NK-92 (cell line): ENCODE results near the gene TEX38.
"Not testable (repeated sequence)": the region's sequence is repeated elsewhere in the genome, so short reads cannot be mapped to it uniquely, and the experiment has no call there.

Source experiments
- DNase-seq: peaks from one replicate; lab custom pipeline; 2025; ENCODE audit not compliant: unreplicated experiment; lab: John Stamatoyannopoulos, UW

The TEX38 gene

DNA sequence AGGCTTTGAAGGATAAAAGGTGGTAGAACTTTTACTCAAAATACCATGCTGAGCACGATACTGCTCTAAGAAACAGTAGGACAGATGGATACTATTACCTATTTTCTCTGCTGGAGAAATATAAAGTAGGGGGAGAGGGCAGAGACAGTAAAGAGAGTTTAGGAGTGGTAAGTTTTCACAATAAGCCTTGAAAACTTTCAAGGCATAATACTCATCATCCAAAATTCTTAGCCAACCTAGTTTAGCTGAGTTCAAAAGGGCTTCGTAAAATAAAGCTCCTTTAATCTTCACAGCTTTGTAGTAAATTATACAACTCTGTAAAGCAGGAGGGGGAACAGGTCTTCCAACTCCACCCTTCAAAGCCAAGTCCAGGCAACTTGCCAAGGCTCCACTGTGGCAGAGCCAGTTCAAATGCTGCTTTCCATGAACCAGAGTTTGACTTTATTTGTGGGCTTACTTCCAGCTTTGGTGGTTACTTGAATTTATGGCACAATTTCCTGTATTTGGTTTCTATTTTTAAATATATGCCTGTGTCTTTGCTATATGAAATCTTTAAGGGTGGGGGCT lies 15.5 kb downstream of the TEX38 start:
- DNase-seq: no peak

DNA sequence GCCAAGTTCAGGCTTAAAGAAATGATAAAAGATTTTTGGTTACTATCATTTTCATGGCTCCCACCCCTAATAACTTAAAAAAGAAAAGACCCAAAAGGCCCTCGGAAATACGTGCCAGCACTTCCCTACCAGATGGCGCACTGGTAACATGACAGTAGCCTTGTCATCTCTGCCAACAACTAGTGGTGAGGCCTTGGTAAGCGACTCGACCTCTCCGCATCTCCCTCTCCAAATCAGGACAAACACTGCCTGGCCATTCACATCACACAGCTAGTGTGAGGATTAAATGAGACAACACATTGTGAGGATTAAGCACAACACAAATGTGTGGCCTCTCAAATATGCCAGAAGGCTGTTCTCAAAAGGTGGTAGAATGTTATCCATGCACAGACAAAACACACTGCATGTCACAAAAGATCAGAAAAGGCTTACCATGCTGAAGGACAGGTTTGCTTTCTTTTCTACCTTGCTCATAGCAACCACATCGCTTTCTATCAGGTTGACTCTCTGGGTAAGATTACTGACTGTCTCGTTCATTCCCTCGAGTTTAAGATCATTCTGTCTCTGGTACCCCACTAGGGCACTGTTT lies 16.4 kb downstream of the TEX38 start:
- no peak for DNase-seq

DNA sequence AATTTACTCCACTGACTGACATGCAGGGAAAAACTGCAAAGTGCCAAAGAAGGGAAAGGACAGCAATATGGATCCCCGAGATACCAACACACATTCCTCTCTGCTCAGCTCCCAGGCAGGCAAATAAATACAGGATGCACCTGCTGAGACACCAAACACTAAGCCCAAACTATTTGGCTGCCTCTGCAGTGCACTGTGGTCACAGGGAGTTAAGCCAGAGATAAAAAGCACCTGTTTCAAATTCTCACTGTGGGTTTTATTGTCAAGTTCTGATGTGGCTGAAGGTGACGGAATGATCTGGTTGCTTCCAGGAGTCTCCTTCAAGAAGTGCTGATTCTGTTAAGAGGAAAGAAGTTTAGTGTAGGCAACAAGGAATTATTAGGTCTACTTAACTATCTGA lies 17.7 kb downstream of the TEX38 start:
- no peak for DNase-seq

DNA sequence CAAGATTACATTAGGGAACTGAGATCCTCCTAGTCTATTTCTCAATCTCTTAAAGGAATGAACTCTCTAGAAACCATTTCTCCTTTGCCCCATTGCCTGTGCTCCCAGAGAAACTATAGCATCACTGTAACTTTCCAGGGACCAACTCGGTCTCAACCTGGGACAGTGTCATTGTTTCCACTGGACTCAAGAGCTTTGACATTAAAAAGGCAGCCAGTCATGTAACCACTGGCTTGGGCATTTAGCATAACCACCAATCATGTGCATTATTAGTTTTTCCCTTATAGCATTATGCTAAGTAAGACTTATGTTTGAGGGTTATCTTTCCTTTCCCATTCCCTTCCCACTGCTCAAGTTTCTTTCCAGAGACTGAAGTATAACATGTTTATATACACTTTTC lies 18.2 kb downstream of the TEX38 start:
- no peak for DNase-seq

DNA sequence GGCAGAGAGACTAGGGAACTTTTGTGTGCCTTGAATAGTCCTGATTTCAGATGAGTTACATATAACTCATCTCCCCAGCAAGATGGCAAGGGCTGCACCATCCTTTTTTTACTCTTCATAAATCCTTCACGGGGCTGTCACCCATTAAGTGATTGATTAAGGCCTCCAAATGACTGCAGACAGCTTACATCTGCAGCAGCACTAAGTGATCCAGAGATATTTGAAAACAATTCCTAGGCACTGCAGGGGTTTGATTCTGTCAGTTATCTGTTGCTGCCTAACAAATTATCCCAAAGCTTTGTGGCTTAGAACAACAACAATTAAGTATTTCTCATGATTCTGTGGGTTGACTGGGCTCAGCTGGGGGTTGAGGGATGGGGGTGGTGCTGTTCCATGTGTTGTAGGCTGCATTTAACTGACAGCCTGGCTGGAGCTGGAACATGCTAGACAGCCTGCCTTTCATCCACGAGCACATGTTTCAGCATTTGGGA lies 19.3 kb downstream of the TEX38 start:
- DNase-seq: no peak

DNA sequence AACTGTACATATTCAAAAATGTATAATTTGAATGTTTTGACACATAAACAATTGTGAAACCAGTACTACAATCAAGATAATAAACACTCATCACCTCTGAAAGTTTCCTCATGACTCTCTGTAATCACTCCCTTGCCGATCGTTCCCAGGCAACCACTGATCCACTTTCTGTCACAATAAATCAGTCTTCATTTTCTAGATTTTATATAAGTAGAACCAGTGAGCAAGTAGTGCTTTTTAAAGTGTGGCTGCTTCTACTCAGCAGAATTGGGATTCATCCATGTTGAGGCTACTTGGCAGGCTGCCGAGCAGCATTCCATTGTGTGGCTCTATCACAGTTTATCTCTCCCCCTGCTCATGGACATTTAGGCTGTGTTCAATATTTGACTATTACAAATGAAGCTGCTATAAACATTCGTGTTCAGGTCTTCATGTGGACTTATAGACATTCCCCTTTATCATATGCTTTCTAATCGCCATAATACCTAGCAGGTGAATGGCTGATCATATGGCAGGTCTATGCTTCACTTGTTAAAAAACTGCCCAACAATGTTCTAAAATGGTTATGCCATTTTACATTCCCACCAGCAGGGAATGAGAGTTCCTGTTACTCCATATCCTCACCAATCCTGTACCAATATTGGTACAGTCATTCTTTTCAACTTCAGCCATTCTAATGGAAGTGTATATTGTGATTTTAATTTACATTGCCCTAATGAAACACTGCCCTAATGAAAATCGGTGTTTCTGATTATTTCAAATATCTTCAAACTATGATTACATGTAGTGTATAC lies 20.5 kb downstream of the TEX38 start:
- no peak for DNase-seq

DNA sequence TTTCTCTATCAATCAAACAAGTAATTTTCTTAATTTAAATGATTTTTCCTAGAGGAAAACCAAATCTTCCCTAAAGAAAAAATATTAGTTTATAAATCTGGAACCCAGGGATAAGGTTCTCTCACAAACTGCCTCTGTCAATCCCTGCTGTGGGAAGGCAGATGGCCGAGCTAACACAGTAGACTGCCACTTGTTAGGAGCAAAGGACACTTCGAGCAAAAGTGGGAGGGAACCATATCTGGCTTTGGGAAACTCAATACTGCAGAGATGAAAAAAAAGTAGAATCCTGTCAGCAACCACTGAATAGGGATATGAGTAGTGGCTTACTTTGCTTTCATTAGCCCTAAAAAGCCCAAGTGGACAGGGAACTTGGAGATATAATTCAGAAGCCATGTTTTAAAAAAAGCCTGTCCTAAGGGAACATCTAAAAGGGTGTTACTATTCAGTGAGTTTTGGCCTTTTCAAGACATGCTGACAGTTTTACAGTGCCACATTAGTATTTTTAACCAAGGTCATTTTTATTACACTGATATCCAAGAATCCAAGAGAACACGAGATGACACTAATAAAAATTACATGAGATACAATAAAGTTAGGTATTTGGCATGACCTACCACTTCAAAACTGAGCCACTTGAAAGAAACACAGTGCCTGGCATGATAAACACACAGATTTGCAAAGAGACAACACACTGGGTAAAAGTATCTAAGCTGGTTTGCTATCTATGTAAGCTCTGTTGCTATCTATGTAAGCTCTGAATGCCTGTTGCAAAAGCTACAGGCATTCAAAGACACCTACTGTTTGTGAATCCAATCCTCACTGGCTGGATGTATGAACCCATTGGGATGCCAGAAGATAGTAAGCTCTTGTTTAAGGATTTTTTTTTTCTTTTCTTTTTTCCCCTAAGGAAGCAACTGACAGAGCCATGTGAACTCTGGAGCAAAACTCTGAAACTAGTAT lies 21.4 kb downstream of the TEX38 start:
- no peak for DNase-seq

DNA sequence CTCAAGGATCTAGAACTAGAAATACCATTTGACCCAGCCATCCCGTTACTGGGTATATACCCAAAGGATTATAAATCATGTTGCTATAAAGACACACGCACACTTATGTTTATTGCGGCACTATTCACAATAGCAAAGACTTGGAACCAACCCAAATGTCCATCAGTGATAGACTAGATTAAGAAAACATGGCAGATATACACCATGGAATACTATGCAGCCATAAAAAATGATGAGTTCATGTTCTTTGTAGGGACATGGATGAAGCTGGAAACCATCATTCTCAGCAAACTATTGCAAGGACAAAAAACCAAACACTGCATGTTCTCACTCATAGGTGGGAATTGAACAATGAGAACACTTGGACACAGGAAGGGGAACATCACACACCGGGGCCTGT lies 23.0 kb downstream of the TEX38 start:
- not testable (repeated sequence) for DNase-seq

DNA sequence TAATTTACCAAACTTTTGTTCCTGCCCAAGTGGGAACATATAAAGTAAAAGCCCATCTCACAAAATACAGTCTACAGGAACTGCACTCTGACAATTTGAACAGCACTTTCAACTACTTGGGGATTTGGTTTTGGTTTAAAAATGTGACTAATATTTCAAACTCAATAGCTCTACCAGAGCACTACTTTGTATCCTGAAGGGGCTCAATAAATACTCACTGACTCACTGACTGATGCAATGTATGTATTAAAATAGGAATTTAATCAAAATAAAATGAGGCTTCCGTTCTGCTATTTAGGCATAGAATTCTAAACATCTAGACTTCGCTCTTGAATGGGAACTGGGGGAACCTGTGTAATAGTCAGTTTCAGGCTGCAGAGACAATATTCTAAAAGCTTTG lies 25.4 kb downstream of the TEX38 start:
- no peak for DNase-seq

DNA sequence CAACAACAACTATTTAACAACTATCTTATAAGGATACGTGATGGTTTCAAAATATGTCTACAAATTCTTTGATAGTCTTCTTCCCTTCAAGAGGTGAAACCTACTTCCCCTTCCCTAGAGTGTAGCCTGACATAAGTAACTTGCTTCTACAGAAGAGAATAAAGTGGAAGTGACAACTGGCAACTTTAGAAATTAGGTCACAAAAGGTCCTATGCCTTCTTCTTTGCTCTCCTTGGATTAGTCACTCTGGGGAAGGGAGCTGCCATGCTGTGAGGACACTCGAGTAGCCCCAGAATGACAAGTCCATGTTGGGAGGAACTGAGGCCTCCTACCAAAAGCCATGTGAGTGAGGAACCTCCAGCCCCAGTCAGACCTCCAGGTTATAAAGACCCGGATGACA lies 28.0 kb downstream of the TEX38 start:
- DNase-seq: no peak

DNA sequence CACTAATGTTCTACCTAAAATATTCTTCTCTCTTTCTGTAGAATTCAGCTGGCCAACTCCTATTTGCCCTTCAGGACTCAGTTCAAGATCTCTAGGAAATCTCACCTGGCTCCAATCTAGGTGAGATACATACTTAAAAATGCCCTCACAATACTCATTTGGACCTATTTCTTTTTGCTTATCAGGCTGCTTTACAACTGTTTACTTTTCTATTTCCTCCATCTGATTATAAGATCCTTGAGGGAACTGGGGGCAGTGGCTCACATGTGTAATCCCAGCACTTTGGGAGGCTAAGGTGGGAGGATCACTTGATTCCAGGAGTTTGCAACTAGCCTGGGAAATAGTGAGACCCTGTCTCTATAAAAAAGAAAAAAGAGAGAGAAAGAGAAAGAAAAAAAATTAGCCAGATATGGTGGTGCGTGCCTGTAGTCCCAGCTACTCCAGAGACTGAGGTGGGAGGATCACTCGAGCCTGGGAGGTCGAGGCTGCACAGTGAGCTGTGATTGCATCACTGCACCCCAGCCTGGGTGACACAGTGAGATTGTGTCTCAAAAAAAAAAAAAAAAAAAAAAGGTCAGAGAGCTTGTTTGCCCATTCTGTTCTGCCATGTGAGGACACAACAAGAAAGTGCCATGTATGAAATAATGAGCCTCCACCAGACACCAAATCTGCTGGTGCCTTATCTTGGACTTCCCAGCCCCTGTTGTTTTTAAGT lies 32.4 kb downstream of the TEX38 start:
- no peak for DNase-seq

DNA sequence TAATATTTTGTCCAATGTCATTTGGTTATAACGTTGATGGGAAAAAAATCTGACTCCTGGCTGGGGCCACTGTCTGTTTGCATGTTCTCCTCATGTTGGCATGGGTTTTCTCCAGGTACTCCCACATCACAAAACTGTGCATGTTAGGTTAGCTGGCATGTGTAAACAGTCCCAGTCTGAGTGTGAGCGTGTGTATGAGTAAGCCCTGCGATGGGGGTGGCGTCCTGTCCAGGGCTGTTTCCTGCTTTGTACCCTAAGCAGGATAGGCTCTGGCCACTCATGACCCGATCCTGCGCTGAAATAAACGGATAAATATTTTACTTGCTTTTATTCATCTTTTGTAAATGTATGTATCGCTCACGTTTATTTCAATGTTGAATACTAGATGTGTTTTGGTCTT lies 33.8 kb downstream of the TEX38 start:
- no peak for DNase-seq

DNA sequence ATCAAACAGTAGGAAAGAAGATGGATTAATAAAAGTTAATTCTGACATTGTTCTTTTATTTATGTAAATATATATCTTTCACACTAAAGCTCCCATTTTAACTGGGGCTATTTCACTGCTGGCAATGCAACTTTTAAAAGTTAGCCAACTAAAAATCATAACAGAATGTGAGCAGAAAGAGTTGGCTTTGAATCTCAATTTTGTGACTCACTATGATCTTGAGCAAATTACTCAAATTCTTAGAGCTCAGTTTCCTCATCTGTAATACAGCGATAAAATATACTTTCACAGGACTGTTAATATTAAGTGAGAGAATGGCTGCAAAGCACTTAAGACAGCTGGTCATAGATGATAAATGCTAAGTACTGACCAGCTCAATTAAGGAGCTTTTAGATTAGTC lies 36.5 kb downstream of the TEX38 start:
- DNase-seq: no peak

DNA sequence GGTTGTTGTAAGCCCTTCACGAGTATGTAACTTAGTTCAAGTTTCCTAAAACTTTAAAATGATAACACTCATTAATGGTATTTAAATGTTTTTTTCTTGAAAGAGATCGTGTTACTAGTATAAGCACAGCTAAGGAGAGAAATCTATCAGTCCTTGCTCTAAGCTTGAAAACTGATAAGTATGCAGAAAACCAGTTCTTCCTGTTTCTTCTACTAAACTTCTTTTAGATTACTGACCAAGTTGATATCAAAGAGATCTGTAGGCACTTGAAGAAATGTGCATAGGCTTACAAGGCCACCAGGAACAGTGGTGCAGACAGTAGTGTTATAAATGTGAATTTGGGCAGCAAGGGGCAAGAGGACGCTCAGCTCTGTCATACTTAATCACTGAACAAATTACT lies 43.3 kb downstream of the TEX38 start:
- DNase-seq: no peak

DNA sequence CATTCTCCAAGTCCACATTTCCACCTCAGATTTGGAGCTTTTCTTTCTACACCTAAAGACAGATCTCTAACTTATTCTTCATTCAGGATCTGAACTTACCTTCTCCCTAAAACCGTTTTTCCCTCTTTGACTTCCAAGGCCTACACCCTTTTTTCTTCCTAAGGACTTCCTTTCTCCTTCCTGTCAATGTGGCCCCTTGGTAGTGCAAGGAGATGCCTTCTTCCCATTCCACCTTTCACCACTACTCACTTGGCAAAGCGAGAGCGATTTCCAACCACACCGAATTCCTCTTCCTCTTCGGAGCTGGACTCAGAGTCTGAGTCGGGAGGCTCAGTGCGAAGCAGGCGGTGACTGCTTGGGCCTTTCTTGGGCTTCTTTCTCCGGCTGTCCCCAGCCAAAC lies 46.0 kb downstream of the TEX38 start:
- no peak for DNase-seq

DNA sequence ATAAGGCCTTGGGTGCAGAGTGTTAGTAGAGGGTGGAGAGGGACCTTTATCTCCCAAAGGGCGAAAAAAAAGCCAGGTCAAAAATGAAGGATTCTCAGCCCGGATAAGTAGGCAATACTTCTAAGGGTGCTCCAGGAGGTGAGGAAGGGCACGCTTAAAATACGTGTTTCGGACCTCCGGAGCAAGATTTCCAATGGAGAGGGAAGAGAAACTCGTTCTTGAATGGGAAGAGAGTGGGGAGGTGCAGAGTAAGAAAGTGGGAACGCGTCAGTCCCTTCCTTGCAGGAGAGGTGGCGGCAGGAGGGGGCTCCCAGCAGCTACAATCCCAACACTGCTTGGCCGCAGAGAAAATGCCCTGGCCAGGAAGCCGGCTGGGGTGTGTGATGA lies 46.7 kb downstream of the TEX38 start:
- DNase-seq: no peak

DNA sequence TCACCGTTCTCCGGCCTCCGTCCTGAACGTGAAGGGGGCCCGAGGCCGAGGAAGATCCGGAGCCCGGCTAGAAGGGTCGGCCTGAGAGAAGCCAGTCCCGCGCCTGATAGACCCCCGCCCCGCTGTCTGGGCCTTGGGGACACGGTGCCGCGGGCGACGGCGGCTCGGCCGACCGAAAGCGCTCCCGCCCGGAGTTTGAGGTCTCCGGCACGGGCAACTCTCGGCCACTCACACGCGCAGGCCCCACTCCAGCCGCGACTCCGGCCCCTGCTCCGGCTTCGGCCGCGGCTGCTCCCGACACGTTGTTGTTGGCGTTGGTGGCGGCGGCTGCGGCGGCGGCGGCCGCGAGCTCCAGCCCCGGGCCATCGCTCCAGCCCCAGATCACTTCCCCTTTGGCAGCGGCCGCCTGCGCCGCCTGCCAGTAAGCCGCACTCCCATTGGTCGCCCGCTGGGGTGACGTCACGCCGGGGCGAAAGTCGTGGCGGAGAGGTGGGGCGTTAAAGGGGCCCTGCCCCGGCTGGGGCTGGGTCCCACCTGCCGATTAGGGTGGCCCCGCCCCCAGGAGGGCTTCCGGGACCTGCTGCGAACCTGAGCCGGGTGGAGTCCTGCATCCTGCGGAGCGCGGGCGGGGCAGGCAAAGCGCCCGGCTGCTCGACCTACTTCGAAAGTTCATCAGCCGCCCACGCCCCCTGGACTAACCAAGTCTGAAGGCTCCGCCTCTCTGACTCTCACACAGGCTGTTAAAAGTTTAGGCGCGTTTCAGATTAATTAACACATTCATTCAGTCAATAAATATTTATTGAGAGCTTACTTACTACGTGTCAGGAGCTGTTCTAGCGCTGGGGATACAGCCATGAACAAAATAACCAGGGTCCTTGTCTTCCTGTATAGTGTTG lies 47.3 kb downstream of the TEX38 start, which contains the start of gene EFCAB14:
EFCAB14 (minus strand) TSS at position 388 of the 896 bp plus-strand sequence. CDS start 1,027 bp downstream, outside the sequence.
- DNase-seq: peak; percentile 89

DNA sequence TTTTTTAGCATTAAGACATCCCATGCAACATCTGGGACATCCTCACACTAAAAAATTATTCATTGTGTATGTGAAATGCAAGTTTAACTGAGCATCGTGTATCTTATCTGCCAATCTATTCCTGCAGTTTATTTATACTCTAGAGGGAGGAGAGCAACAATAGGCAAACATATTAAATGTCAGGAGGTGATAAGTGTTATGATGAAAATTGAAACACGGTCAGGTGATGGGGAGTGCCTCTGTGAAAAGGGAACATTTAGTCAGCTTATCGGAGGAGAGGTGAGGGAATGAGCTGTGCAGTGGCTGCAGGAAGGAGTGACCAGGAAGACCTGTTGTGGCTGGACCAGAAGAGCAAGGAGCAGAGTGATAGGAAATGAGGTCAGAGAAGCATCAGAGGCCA lies 48.0 kb downstream of the TEX38 start:
- no peak for DNase-seq

DNA sequence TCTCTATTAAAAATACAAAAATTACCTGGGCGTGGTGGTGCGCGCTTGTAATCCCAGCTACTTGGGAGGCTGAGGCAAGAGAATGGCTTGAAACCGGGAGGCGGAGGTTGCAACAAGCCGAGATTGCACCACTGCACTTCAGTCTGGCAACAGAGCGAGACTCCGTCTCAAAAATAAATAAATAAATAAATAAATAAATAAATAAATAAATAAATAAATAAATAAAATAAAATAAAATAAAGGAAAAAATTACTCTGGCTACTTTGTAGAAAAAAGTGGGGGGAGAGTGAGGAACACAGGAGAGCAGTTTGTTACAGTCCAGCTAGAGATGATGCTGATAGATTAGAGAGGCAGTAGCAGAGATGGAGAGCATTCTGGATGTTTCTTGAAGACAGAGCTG lies 48.7 kb downstream of the TEX38 start:
- not testable (repeated sequence) for DNase-seq

DNA sequence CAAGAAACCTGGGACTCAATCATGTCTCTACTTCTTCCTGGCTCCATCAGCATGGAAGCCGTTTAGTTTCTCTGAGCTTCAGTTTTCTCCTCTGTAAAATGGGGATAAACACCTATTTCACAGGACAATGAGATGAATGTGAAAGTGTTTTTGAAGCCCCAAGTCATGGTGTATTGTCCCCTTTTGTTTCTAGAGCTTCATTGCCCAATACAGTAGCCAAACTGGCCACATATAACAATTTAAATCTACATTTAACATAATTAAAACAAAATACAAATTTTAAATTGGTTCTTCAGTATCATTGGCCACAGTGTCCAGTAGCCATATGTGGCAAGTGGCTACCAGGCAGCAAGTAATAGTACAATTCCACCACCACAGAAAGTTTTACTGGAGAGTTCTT lies 49.5 kb downstream of the TEX38 start:
- no peak for DNase-seq
